ENCODE measurements around the gene HNRNPL.
"Not testable (repeated sequence)": the region's sequence is repeated elsewhere in the genome, so short reads cannot be mapped to it uniquely, and the experiment has no call there.

Gene HNRNPL

GRCh38 chr19:38869836-38870607, 20.2 kb upstream of the HNRNPL start:
- peak in 41 of 51 donors; percentile 16 to 76 (median 47) for DNase-seq

GRCh38 chr19:38869160-38869835, 19.5 kb upstream of the HNRNPL start:
- DNase-seq = peak in 4 of 51 donors; percentile 11 to 35 (median 24)

- DNase-seq = no peak
Observed at GRCh38 chr19:38868551-38868950, 18.8 kb upstream of the HNRNPL start.

- no peak for DNase-seq
Observed at GRCh38 chr19:38867171-38867780, 17.5 kb upstream of the HNRNPL start.

- DNase-seq = no peak
Observed at GRCh38 chr19:38862321-38863059, 12.7 kb upstream of the HNRNPL start.

- DNase-seq = no peak
Observed at GRCh38 chr19:38861368-38861767, 11.6 kb upstream of the HNRNPL start.

GRCh38 chr19:38859631-38860204, 9.9 kb upstream of the HNRNPL start:
- DNase-seq = not testable (repeated sequence)

- DNase-seq = no peak
Observed at GRCh38 chr19:38856813-38857212, 7.0 kb upstream of the HNRNPL start.

- DNase-seq = not testable (repeated sequence)
Observed at GRCh38 chr19:38855751-38856150, 6.0 kb upstream of the HNRNPL start.

- DNase-seq = not testable (repeated sequence)
Observed at GRCh38 chr19:38854961-38855360, 5.2 kb upstream of the HNRNPL start.

- no peak for DNase-seq
Observed at GRCh38 chr19:38853214-38853613, 3.4 kb upstream of the HNRNPL start.

GRCh38 chr19:38852231-38853044, 2.7 kb upstream of the HNRNPL start:
- peak in 40 of 51 donors; percentile 27 to 80 (median 52) for DNase-seq

GRCh38 chr19:38851622-38852230, 1.9 kb upstream of the HNRNPL start:
- DNase-seq = peak; percentile 30 to 95 (median 84)

GRCh38 chr19:38850976-38851621, 1.3 kb upstream of the HNRNPL start:
- DNase-seq = peak in 19 of 51 donors; percentile 18 to 79 (median 42)

- DNase-seq = peak in 31 of 51 donors; percentile 58 to 100 (median 100)
Observed at GRCh38 chr19:38850436-38850975, 720 bp upstream of the HNRNPL start.

GRCh38 chr19:38849147-38849859, 483 bp downstream of the HNRNPL start:
- DNase-seq = peak; percentile 63 to 97 (median 88)

GRCh38 chr19:38848299-38849146, 1.3 kb downstream of the HNRNPL start:
- DNase-seq = no peak
